AML-193 (cell line): ENCODE measurements around the gene MICALL2.
A peak's percentile ranks its signal among the peaks of the same experiment; 100 is the strongest.

Experiments
- DNase-seq, 2 experiments: peaks; one replicate each; lab custom pipeline; 2025; lab: John Stamatoyannopoulos, UW

The MICALL2 gene

DNA sequence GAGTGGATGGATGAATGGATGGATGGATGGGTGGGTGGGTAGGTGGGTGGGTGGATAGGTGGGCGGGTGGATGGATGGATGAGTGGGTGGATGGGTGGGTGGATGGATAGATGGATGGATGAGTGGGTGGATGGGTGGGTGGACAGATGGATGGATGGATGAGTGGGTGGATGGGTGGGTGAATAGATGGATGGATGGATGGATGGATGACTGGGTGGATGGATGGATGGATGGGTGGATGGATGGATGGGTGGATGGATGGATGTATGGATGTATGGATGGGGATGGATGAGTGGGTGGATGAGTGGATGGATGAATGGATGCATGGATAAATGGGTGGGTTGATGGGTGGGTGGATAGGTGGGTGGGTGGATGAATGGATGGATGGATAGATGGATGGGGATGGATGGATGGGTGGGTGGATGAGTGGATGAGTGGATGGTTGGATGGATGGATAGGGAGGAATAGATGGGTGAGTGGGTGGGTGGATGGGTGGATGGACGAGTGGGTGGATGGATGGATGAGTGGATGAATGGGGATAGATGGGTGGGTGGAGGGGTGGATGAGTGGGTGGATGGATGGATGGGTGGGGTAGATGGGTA lies 43.8 kb downstream of the MICALL2 start:
- no peak for DNase-seq

DNA sequence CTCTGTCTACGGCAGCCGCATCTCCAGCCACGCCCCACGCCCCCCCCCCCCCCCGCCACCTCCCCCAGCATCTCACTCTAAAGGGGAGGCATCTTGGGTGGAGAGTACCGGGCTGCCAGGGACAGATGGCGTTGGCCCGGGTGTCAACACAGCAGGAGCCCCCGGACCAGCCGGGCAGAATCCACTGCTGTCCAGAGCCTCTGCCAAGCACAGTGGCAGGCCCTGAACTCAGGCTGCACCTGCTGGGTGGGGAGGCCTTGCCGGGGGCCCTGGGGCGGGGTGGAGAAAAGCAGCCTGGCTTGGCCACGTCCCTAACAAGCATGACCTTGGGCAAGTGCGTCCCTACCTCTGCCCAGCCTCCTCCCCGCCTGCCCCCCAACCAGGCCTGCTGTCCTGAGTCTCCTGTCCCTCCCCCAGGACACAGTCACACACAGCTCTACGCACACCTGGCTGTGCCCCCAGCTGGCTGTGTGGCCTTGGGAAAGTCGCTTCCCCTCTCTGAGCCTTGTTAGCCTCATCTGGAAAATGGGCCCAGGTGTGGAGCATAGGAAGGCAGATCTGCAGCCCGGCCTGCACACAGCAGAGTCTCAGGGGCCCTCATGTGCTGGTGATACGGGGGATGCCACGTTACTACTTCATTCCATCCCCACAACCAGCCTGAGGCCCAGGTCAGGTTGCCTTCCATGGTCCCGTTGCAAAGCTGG lies 45.2 kb downstream of the MICALL2 start:
- DNase-seq, result no peak

DNA sequence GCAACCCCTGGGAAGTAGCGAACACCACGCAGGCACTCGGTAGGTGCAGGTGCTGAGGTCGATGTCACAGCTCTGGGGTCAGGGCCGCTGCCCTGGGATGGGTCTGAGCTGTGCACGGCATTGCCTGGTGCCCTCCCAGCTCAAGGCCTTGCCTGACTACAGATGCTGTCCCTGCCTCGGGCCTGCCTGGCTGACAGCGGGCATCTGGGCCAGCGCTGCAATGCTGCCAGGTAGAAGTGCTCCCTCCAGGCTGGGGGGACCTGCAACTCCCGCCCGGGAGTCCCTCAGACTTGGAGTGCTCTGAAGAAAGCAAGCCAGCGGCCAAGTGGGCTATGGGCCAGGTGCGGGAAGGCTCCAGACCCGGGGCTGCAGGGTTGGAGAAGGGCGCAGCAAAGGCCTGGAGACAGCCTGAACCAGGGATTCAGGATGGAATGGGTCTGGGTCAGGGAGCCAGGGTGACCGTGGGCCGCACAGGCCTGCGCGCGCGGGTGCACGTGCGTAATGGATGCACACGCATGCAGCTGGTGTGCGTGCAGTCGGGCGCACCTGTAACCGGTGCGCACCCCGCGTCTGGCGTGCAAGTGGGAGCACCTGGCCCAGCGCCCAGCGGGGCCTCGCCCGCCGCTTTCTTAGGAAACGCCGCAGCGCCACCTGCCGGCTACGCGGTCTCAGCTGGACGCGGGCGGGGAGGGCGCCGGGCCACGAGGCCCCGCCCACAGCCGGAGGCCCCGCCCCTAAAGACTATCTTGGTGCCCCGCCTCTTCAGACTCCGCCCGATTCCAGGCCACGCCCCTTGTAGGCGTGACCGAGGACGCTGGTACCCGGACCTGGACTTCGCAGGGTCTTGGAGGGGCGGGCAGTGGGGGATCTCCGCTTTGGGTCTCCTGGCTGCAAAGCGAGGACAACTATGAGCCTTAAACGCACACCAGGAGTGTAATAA lies 46.7 kb downstream of the MICALL2 start:
- DNase-seq, result peak; percentile 28 to 29

DNA sequence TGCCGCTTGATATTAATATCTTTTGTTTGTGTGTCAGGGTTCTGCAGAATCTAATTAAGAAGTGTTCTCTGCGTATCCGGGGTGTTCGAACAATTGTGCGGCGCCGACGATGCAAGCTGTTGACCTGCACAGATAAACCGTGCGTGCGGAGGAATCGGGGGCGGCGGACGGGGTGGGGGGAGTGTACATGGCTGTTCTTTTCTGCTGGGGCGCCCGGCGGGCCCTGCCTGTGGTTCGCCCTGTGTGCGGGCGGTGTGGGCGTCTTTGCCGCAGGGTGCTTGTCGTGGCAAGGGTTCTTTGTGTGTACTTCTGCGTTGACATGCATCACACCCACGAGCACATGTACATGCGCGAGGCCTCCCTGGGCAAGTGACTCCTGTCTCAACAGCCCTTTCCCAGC lies 47.9 kb downstream of the MICALL2 start:
- DNase-seq, result no peak

DNA sequence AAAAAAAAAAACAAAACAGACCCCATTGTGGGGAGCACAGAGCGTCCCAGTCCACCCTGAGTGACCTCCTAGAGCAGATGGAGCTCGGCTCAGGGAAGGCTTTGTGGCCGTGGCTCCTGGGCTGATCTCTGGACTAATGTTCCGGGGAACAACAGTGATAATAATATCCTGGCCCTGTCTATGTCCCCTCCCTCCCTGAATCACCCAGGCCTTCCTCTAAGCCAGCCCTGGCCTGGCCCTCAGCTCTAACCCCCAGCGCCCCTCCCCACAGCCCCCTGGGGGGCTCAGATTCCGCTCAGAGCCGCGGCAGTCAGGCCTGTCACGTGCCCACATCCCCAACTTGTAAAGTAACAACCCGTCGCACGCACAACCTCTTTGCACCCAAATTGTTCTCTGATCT lies 48.3 kb downstream of the MICALL2 start:
- no peak for DNase-seq

DNA sequence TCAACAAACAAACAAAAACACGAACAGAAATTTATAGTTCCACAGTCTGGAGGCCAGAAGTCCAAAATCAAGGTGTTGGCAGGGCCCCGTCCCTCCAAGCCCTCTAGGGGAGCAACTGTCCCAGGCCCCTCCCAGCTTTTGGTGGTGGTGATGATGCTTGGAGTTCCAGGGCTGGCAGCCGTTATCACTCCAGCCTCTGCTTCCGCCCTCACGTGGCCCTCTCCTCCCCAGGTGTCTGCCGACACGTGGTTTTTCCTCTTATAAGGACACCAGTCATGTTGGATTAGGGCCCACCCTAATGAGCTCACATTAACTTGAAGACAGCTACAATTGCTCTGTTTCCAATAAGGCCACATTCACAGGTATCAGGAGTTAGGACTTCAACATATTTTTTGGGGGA lies 49.7 kb downstream of the MICALL2 start:
- no peak for DNase-seq

DNA sequence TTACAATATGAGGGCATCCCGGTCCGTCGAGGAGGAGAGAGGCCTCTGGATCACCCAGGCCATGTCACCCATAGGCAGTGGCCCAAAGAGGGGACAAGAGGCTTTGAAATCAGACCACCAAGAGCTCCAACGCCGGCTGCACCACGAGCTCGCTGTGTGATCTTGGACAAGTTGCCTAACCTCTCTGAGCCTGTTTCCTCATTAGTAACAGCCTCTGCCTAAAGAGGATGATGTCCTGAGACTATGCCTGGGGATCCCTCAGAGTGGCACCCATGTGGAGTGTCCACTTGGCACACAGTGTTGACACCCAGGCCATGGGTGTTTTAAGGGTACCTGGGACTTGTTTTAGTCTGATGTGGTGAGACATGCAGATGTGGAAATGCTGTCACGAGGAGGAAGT lies 50.8 kb downstream of the MICALL2 start:
- DNase-seq, result no peak

DNA sequence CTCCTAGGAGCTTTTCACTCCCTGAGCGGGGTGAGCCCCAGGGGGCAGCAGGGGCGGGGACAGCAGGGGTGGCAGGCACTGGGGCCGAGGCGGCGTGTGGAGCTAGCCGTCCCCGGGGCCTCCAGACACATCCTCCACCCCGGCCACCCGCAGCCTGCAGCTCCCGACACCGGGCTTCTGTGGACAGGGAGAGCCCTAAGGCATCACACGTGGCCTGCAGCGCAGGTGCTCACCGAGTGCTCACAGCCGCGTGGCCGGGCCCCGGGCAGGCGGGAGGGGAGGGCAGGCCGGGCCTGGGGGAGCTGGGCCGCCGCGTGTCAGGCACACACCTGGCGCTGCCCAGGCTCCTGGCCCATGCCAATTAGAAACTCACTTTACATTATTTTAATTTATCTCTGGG lies 51.4 kb downstream of the MICALL2 start:
- DNase-seq, result no peak

DNA sequence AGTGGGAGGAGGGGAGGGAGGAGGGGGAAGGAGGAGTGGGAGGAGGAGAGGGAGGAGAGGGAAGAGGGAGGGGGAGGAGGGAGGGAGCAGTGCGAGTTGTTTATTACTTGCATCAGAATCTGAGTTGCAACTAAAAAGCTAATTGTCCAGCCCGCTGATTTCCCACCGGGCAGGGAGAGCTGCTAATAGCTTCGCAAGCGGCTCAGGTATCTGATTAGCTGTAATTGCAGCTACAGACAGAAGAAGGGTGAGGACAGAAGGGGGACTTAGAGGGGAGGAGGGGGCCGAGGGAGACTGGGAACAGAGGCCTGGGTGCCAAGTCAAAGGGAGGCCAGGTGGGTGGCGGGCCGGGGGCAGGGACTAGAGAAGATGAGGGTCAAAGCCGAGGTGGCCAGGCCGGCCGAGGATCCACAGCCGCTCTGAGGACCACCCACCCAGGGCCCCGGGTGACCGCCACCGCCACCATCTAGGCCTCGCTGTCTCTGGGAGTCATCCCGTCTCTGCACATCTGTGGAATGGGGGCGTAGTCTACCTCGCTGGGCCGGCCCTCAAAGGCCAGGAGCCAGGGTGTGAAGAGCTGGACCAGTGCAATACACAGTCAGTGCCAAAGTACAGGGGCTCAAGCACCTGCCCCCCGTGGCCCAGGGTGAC lies 54.2 kb downstream of the MICALL2 start:
- no peak for DNase-seq

DNA sequence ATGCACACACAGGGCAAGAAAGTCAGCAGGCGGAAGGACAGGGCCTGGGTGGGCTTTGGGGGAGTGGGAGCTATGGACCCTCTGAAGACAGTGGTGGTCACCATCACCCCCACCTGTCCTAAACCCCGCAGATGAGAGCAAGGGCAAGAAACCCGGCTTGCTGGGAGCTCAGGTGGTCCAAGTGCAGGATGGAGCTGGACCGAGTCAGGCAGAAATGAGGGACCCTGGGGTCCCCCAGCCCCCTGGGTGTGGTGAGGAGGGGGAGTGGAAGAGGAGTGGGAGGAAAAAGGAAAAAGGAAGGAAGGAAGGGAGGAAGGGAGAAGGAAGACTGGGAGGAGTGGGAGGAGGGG lies 54.8 kb downstream of the MICALL2 start:
- DNase-seq, result no peak

DNA sequence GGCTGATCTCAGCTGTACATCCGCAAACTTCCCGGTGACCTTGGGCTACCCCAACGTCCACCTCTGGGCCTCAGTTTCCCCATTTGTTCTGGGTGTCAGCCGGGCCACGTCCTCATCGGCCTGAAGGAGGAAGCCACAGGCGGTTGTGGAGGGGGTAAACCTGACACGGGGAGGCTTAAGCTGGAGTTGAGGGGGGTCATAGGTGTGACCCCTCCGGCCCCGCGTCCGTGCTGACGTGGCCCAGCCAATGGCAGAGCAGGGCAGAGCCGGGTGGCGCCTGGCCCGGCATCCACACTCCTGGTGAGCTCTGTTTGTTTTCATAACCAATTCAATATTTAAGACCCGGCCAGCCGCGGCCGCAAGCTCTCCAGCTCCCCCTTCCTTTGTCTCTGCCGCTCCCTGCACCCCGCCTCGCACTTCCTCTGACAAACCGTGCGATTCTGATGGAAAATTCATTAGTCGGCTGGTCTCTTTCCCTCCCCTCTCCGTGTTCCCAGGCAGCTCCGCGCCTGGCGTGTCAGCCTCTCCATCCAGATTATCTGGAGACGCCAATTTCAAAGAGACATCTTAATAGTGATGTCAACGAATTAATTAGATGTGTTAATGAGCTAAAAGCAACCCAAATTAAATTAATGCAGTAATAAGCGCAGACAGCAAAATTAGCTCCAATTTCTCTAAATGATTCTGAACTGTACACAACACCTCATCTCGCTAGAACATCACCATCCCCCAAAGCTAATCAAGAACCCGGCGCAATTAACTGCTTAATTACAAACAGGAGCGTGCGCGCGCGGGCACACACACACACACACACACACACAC lies 55.4 kb downstream of the MICALL2 start:
- DNase-seq, result no peak

DNA sequence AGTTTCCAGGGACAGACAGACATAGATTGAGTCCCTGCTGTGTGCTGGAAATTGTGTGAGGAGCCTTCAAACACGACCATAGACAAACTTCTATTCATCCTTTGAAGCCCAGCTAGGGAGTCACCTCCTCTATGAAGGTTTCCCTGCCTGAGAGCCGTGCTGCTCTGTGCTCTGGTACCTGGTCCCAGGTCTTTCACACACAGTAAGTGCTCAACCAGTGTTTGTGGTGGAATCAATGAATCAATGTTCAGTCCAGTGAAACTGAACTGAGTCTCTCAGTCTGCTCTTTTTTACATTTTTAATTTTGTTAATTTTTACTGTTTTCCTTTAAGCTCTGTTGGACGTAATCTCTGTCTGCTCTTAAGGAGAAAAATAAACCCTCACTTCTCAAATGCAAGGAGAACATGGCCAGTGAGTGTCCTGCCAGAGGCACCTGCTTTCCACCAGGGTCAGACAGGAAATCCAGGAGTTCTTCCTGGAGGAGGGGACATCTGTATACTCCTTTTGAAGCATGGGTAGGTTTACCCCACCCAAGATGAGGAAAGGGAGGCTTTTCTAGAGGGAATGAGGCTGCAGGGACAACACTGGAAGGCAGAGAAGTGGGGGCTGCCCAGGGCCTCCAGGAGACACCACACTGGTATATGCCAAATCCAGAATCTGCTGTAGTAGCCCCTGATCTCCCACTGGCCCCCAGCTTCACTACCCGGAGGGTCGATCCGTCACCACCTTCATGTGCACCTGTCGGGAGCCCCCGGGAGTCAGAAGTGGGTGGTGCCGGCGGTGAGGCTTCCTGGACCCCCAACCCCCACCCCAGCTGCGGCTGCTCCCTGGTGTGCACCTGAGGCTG lies 56.3 kb downstream of the MICALL2 start:
- no peak for DNase-seq

DNA sequence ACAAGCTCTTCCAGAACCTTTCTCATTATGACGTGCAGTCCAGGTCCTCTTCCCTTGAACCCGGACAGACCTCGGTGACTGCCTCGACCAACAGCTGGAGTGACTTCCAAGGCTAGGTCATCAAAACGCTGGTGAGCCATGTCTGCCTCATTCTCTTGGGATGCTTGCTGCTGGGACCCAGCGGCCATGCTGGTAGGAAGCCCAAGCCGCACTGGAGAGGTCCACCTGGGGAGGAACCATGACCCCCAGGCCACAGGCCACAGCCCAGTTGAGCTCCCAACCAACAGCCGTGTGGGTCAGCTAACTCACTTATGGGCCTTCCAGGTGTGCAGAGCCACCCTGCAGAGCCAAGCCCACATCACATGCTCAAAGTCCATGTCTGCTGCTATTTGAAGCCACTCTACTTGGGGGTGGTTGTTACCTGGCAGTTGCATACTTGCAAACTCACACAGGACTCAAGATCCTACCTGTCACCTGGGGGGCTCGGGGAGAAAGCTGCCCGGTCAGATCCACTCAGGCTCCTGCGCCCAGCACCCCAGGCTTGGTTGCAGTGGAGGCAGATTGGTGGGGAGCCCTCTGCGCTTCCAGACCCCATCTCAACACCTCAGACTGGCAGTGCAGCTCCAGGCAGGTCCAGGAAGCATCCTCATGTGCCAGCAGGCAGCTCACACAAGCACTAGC lies 57.0 kb downstream of the MICALL2 start:
- no peak for DNase-seq

DNA sequence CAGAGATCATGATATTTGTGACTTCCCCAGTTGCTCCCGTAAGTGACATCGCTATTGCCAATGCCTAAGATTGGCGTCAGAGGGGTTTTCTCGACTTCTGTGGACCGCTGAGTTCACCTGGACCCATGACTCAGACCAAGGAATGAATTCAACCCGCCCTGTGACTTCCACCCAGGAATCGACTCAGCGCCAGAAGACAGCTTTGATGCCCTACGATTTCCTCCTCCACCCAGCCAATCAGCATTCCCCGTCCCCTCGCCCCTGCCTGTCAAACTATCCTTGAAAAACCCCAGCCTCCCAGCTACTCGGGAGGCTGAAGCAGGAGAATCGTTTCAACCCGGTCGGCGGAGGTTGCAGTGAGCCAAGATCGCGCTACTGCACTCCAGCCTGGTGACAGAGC lies 58.3 kb downstream of the MICALL2 start:
- DNase-seq, result no peak

DNA sequence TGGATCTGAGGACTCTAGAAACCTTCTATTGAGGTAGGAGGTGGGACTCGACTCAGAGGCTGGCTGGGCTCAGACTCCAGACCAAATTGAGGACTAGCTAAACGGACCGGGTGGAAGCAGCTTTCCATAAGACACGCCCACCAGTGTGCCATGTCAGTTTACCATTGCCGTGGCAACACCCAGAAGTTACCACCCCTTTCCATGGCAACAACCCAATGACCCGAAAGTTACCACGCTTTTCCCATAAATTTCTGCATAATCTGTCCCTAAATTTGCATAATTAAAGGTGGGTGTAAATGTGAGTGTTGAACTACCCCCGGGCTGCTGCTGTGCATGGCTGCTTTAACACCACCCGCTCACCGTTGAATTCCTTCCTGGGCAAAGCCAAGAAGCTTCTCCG lies 58.9 kb downstream of the MICALL2 start:
- DNase-seq, result no peak

DNA sequence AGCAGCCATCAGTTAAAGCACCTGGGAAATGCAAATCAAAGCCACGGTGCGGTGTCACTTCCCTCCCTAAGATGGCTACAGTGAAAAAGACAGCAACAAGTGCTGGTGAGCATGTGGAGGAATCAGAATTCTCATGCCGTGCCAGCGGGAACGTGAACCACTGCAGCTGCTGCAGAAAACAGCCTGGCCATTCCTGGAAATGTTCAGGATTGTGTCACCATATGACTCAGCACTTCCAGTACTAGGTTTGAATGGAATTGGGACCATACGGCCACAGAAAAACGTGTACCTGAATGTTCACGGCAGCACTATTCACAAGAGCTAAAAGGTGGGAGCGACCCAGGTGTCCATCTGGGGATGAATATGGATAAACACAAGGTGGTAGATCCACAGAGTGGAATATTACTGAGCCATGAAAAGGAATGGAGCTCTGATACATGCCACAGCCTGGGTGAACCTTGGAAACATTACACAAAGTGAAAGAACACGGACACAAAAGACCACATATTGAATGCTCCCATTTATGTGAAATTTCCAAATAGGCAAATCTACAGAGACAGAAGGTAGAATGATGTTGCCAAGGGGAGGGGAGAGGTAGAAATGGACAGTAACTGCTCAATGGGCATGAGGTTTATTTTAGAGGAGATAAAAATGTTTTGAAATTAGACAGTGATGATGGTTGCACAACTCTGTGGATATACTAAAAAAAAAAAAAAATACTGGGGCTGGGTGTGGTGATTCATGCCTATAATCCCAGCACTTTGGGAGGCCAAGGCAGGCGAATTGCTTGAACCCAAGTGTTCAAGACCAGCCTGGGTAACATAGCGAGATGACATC lies 61.6 kb downstream of the MICALL2 start:
- DNase-seq, result no peak

DNA sequence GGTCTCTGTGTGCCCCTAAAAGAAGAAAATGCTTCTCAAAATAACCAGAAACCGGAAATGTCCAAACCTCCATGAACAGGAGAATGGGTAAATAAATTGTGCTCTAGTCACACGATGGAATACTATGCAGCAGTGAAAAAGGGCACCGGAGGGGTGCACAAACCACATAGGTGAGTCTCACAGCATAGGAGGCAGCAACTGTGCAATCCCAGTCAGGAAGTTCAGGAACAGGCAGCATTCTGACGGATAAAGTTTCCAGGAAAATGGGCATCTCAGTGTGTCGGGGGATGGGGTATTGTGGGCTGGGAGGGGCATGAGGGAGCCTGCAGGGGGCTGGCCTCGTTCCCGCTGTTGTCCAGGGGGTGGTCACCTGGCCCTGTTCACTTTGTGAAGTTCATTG lies 63.1 kb downstream of the MICALL2 start:
- DNase-seq, result no peak

DNA sequence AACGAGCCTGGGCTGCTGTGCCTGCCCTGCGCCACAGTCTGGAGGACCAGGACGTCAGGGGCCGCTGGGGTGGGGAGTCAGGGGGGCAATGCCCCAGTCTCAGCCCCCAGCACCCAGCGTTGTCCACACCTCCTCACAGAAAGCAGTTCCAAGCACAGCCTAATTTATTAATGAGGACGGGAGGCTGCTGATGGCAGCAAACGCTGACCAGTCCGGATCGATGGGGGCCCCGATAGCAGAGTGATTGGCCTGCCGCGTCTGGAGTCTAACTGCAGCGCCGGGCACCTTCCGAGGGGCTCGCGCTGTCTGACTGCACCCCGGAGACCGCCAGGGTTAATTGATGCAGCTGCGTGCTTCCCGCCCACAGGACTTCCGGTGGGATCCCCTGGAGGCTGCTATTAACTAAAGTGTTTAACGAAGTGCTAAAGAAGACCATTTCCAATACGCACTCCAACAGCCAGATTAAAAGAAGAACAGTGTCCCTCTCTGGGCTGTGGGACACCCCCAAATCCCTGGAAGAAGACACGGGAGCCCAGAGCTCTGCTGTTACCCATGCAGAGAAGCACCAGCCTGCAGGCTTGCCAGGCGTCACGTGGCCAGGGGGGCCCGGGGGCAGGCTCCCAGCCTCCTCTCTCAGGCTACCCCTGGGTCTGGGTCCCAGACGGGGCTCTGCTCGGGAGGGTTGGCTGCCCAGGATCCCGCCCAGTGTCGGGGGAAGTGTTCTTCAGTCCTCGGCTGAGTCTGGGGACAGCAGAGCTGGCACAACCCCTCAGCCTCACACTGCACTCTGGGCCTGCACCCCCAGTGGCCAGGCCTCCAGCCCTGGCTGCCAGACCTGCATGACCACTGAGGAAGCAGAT lies 63.8 kb downstream of the MICALL2 start:
- no peak for DNase-seq
